Activated naive CD8-positive, alpha-beta T cell treated with anti-CD3 and anti-CD28 coated beads, Interleukin-2, amount 50 U/mL, for 16 hours (primary cell): Measurements from ENCODE around the gene NOL12.
"Not testable (repeated sequence)": the region's sequence is repeated elsewhere in the genome, so short reads cannot be mapped to it uniquely, and the experiment has no call there.

ENCODE experiments used
- DNase-seq: peaks from one replicate; pipeline ENCODE4 v3.0.0-alpha.2; 2020; ENCODE audit warnings: low read depth, low spot score

The NOL12 gene, protein sequence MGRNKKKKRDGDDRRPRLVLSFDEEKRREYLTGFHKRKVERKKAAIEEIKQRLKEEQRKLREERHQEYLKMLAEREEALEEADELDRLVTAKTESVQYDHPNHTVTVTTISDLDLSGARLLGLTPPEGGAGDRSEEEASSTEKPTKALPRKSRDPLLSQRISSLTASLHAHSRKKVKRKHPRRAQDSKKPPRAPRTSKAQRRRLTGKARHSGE

DNA sequence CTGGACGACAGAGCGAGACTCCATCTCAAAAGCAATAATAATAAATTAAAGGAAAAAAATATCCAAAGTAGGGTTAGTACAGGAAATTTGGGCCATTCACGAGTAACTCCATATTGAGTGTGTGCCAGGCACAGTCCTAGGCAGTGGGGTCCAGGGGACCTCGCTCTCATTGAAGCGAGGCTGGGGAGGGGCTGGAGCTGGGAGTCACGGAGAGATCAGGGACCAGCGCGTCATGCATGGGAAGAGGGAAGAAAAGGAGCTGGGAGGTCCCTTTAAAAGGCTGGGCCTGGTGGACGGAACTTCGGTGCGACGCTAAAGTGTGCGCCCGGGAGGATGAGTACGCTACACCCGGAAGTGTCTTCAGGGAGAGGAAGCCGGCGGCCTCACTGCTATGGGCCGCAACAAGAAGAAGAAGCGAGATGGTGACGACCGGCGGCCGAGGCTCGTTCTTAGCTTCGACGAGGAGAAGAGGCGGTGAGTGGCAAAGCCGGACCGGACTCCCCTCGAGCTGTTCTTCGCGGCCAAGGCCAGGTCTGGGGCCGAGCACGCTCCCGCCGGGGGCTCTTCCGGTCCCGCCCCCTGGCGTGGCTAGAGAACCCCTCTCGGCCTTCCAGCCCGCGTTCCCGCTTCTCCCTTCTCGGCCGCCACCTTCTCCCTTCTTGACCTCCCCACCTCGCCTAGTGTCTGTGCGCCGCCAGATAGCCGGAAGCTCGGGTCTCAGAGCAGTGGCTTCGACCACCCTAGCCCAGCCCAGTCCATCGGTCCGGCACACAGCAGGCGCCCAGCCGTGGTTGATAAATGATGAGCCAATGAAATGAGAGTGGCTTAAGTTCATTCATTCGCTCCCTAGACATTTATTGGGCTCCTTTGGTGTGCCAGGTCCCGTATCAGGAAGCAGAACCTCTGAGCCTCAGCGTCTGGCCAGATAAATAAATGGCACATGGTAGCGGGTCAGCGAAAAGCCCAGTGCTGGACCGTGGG, at the start of gene NOL12:
Gene NOL12, plus strand, starts transcription at position 342 of the 981 bp plus-strand sequence. Its CDS starts 50 bp downstream, at position 392.
- DNase-seq: peak; percentile 48

DNA sequence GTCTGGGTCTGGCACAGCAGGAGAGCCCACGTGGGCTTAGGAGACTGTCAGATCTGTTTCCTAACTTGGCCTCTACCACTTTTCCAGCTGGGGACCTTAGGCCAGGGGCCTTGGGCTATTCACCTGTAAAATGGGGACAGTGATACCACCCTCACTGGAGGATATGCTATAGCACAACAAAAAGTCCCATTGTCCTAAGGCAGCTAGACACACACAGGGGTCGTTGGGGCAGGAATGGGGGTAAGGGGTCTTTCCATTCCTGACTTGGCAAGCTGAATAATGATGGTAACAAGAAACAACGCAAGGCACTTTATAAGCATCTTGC, 49.2 kb upstream of the NOL12 start:
- no peak for DNase-seq

DNA sequence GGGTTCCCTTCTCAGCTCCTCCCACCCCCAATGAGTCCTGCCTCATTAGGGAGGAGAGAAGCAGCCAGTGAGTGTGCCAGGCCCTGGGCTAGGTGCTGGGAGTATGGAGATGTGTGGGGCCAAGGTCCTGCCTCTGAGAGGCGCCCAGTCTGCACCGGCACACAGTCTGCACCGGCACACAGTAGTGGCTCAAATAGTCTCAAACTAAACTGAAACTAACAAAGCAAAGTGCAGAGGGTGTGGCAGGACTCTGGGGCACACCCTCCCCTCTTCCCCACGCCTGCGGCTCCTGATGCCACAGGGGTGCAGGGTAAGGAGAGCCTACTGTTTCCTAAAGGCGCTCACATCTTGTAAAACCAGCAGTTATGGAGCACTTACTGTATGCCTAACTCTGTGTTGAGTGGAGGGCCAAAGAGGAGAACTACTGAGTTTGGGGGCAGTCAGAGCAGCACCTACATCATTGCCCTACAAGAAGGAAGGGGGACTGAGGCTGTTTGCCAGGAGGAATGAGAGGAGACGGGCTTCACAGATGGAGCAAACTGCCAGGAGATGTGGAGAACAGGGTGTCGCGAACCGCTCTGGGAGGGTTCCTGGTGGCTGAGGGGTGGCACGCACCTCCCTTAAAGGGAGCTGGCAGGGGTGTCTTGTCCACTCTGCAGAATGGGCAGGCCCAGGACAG, 47.6 kb upstream of the NOL12 start:
- no peak for DNase-seq

DNA sequence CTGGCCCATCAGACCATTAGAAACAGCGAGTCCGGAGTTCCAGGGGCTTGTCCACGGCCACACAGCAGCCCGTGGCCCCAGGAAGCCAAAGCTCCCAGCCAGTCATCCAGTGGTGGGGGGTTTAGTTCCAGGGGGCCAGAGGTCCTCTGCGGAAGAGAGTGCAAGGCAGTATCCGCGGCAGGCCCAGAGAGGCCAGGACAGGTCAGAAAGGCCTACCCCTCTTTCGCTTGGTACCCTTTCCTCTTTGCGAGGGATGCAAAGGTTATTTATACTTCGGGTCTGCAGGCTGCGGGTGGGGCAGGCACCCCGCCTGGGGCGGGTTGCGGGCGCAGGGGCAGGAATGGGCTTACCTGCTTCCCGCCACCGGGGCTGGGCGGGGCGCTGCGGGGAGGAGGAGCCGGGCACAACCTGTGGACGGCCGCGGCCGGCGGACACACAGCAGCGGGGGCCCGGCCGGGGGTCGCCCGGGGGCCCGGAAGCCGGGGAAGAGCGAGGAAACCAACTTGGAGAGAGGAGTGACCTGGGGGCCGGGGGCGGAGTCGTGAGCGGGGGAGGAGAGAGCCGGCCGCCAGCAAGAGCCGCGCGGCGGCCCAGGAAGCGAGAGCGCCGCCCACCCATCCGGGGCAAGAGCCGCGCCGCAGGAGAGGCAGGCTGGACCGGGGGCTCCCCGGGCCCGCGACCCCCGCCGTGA, 46.9 kb upstream of the NOL12 start, which contains the start of gene SH3BP1:
Gene SH3BP1, plus strand, starts transcription at position 600 of the 691 bp plus-strand sequence. CDS start 119 bp downstream, outside the sequence.
- no peak for DNase-seq

DNA sequence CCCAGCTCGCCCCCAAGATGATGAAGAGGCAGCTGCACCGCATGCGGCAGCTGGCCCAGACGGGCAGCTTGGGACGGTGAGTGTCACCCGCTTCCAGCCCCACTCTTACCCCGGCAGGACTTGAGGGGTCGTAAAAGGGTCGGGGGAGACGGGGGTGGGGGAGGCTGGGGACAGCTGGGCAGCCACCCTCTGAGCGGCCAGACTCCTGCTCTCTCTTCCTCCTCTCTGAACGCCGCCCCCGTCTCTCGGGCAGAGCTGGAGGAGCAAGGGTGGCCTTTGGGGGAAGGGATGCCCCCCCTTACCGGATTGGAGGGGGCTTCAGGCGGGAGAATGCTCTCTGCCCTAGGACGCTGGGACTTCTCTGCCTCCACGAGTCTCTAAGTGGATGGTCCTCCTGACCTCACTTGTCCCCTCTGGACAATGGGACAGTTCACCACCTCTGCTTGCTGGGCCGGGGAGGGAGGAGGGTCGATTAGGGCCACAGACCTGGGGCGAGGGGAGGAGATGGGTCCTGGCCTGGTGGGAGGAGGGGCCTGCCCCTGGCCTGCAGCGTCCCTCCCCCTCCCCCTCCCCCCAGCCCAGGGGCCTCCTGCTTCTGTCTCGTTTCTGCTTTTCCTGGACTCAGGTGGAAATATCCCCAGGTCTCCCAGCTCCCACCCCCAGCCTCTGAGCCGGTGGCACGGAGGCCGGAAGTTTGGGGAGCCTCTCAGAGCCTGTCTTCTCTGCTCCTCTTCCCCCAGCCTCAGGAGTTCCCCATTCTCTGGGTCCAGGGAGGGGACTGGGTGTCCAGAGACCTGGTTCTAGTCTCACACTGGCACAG, 46.2 kb upstream of the NOL12 start:
- DNase-seq: no peak

DNA sequence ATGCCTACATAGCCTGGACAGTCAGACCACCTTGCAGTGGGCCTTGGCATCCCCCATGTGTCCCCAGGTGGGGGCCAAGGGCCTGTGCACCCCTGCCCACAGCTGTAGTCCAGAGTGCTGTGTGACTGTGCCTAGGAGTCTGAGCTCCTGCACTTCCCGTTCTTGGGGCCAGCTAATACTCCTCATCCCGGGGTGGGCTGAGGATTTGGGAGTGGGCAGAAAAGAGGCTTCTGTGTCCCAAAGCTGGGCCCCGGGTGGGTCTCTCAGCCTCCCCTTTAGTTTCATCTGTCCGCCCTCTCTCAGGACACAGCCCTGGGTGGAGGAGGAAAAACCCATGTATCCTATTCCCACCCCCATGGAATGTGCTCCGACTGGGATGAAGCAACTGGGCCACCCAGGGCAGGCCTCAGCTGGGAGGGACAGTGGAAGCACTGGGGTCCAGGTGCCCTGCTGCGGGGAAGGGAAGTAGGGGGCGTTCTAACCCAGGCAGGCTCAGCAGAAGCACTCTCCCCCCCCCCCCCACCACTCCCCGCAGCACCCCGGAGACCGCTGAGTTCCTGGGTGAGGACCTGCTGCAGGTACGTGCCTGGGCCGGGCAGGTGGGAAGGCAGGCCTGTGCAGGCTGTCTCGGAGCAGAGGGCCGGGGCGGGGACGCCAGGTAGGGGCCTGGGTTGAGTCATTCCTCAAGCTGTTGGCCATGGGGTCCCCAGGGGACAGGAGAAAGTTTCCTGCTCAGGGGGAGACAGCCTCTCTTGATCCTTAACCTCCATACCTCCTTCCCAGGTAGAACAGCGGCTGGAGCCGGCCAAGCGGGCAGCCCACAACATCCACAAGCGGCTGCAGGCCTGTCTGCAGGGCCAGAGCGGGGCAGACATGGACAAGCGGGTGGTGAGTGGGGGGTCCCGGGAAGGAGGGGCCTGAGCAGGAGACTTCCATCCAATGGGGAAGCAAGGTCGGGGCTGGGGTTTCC, 45.3 kb upstream of the NOL12 start:
- DNase-seq: no peak

DNA sequence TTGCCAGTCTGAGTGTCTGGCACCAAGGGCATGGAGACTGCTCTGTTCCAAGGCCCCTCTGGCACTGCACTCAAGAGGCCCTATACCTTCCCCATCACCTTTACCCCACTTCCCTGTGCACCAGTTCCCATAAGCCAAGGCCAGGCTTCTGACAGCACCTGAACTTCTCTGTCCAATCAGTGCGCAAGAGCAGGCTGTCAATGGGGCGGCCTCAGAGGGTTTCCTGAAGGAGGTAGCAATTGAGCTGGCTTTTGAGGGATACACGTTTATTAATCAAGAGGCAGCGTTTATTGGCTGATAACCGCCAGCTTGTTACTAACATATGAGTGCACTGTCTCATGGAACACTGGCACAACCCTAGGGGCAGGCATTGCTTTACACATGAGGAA, 44.6 kb upstream of the NOL12 start:
- no peak for DNase-seq

DNA sequence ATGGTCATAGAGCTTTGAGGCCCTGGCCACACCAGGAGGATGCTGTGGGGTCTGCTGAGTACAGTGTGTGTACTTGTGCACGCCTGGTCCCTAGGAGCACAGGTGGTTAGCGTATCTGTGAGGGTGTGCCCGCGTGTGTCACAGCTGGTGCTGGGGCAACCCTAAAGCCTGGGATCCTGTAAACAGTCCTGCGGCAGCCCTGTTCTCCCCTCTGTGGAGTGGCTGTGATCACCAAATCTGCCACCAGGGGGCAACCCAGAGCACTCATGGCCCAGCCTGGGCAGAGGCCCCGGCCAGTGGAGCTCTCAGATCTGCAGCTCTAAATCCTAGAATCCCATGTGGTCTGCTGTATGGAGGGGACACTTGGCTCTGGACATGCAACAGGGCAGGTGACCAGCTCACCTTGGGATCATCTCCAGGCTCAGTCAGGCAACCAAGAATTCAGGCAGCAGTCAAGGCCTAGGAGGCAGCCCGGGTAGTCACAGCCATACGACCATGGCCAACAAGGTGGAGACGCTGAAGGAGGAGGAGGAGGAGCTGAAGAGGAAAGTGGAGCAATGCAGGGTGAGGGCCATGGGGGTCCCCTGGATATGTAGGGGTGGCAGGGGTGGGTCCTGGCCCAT, 42.8 kb upstream of the NOL12 start:
- DNase-seq: peak; percentile 80

DNA sequence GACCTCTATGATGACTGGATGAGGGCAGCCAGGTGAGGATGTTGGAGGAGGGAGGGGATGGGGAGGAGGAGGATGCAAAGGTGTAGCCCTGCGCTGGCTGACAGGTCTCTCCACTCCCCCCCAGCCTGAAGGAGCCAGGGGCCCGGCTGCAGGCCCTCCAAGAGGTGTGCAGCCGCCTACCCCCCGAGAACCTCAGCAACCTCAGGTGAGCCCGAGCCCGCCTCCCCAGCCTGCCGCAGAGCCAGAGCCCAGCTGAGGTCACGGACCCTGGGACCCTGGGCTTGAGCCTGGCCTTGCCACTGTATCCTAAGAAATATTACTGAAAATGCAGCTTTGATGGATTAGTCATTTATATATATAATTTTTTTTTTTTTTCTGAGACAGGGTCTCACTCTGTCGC, 38.8 kb upstream of the NOL12 start:
- no peak for DNase-seq

DNA sequence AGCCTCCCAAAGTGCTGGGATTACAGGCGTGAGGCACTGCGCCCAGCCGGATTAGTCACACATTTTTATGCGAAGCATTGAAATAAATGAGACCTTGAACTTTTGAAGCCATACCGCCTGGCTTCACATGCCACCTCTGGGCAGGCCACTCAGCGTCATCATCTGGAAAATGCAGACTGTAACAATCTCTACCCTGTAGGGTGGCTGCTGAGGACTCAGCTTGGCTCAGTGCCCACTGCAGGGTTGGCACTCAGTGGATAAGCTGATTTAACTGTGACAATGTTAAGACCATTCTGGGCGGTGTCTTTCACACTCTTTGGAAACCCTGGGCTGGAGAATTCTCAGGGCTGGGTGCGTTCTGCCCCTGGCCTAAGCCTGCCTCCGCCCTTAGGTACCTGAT, 38.2 kb upstream of the NOL12 start:
- no peak for DNase-seq

DNA sequence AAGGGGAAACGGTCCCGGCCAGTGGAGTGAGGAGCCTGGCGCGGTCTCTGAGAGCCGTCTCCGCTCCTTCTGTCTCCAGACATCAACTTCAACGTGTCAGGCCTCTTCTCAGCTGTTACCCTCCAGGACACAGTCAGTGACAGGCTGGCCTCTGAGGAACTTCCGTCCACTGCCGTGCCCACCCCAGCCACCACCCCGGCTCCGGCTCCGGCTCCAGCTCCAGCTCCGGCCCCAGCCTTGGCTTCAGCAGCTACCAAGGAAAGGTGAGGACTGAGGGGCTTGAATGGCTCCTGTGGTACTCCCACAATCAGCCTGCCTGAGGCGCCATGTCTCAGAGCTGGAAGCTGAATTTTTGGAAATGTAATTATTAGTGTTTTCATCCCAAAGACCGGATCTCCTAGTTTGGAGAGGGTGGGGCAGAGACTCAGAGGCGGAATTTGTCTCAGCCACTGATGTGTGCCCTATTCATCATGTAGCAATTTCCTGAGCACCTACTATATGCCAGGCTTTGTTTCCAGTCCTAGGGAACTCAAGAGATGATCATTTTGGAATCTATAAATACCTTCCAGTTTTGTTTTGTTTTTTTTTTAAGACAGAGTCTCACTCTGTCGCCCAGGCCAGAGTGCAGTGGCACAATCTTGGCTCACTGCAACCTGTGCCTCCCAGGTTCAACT, 35.5 kb upstream of the NOL12 start:
- no peak for DNase-seq

DNA sequence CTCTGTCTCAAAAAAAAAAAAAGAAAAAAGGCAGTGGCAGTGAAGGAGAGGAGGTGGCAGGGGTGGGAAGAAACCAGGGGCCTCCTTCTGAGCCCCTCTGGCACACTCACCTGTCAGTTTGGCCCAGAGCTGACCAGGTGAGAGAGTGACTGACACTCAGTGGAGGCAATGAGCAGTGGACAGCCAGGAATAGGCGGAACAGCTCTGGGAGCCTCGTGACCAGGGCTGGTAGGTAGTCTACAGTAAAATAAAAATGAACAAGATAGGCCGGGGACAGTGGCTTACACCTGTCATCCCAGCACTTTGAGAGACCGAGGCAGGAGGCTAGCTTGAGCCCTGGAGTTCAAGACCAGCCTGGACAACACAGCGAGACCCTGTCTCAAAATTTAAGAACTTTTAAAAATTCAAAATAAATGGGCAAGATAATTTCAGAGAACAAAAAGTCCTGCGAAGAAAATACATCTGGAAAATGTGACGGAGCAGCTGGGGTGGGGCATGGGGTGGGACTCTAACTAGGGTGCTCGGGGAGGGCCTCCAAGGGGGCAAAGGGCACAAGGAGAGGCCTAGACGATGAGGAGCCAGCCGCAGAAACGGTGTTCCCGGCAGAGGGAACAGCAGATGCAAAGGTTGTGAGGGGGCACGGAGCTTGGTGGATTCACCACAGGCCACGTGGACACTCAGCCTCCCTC, 31.4 kb upstream of the NOL12 start:
- DNase-seq: no peak

DNA sequence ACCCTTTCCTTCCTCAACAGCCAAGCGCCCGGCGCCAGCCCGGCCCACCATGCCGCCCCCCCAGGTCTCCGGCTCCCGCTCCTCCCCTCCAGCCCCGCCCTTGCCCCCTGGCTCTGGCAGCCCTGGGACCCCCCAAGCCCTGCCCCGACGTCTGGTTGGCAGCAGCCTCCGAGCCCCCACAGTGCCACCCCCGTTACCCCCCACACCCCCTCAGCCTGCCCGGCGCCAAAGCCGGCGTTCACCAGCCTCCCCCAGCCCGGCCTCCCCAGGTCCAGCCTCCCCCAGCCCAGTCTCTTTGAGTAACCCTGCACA, 30.9 kb upstream of the NOL12 start:
- DNase-seq: no peak

DNA sequence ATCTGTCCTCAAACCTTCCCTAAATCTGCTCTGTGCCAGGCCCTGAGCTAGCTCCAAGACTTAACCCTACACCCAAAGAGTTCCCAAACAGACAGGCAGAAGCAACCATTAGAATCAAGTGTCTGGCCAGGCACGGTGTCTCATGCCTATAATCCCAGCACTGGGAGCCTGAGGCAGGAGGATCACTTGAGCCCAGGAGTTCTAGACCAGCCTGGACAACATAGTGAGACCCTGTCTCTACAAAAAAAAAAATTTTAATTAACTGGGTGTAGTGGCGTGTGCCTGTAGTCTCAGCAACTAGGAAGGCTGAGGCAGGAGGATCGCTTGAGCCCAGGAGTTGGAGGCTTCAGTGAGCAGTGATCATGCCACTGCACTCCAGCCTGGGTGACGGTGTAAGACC, 29.6 kb upstream of the NOL12 start:
- DNase-seq: not testable (repeated sequence)

DNA sequence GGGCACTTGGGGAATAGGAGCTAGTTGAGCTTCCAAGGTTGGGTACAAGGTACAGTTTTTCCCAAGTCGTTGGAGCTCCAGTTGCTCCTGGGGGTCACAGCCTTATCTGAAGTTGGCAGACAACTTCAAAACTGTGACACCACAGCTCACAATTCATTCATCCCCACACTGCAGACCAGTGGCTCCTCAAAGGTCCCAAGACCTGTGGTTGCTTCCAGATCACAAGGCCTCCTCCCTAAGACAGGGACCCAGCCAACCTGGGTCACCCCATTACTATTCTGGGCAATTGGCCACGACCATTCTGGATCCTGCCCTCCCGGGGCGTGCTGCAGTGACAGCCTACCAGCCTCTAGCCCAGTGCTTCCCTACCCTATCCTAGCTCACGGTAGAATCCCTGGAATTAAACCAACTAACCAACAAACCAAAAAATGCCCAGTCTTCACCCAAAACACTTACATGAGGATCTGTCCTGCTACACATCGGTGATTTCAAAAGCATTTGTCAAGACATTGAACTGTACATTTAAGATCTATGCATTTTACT, 28.5 kb upstream of the NOL12 start:
- no peak for DNase-seq

DNA sequence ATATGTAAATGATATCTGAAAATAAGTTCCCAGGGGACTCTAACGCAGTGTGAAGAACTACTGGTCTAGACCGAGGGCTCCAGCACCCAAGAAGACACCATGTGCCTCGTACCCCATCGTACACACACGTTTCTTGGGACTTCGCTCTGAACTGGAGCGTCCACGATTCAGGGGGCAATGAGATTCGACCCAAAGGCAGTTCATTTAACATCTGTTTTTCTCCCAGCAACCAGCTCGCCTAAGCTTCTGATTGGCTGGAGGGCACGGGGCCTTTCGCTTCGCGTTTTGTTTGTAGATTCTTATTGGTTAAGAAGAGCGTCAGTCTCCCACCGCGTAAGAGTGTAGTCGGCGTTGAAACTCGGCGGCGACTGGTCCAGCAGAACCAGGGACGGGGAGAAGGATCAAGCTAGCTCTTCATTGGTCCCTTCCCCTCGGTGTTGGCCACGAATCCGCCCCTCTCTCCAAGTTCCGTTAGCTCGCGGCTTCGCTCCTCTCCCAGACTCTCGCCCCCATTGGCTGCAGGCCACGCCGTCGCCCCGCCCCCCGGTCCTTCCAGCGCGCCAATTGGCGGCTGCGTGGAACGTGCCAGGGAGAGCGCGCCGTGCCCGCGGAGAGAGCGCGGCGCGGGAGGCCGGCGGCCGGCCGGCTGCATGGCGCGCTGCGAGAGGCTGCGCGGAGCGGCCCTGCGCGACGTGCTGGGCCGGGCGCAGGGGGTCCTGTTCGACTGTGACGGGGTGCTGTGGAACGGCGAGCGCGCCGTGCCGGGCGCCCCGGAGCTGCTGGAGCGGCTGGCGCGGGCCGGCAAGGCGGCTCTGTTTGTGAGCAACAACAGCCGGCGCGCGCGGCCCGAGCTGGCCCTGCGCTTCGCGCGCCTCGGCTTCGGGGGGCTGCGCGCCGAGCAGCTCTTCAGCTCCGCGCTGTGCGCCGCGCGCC, 27.7 kb upstream of the NOL12 start, which contains the start of gene PDXP:
Gene PDXP, plus strand, starts transcription at position 591 of the 933 bp plus-strand sequence. Its CDS starts 60 bp downstream, at position 651.
- DNase-seq: peak; percentile 98
